Pancreas (tissue), 10 donors: ENCODE results near the gene TRRAP. TPM values are rescaled to one million over a fixed set of nuclear protein-coding genes. Genes with fewer than 3 reads are reported as not detected.
A peak's percentile ranks its signal among the peaks of the same experiment; 100 is the strongest.

ENCODE experiments used
- ATAC-seq, 4 donors: fragments of 200-7000 bp; cut with Tn5 transposase; one replicate each; pipeline versions ENCODE4 v1.8.0 to v1.9.1; 2020; ENCODE audit warnings: mild to moderate bottlenecking in 4 of 4, moderate library complexity in 4 of 4
- DNase-seq, 6 donors: peaks; one replicate each; pipeline ENCODE4 v3.0.0-alpha.2; 2020
- FAIRE-seq: peaks from 2 replicates; lab custom pipeline; 2012; peaks lifted over from hg19 to GRCh38; lab: Jason Lieb, UNC
- H3K27ac ChIP-seq, 4 donors: fragments of 200-600 bp; sonication (generic); 1 replicate in 3 of 4; 2 replicates in 1 of 4; pipeline versions ENCODE4 v1.5.0 to v1.8.0; 2020
- H3K27me3 ChIP-seq, 4 donors: fragments of 200-600 bp; one replicate each; pipeline ENCODE4 v1.8.0; 2021
- H3K36me3 ChIP-seq, 3 donors: fragments of 200-600 bp; sonication (generic) in 1 of 3; one replicate each; pipeline versions ENCODE4 v1.5.0 to v1.8.0; 2020 to 2021
- H3K4me1 ChIP-seq, 3 donors: fragments of 200-600 bp; one replicate each; pipeline ENCODE4 v1.8.0; 2021
- H3K4me3 ChIP-seq, 4 donors: fragments of 200-600 bp; sonication (generic) in 2 of 4; one replicate each; pipeline versions ENCODE4 v1.5.0 to v1.8.0; 2020 to 2021
- H3K9me3 ChIP-seq, 4 donors: fragments of 200-600 bp; one replicate each; pipeline ENCODE4 v1.8.0; 2021
- WGBS, 2 donors: extraction: QIAGEN DNeasy Blood & Tissue Kit; methylation state at CpG; one replicate each; pipeline ENCODE4 v1.1.7; 2013; 5-methylcytosine and 5-hydroxymethylcytosine counted together
- intact Hi-C, 3 donors: fragments of 100-400 bp; cut with DNase I; formaldehyde crosslinking; loops; one replicate each; pipeline versions ENCODE4 v1.11.1 to v1.14.2; 2022
- polyA plus RNA-seq, 2 donors: library from polyadenylated mRNA; stranded (reverse); fragments of 200-250 nt; gene quantifications; one replicate each; pipeline ENCODE4 v1.2.3, GENCODE V29; 2013
- total RNA-seq, 6 donors: library from RNA; stranded (reverse); fragmentation: NEBNext Ultra II Directional in 4 of 6; extraction: Animal tissue kit (Norgen Biotek cat#: 25700) in 4 of 6; gene quantifications; one replicate each; pipeline versions ENCODE4 v1.2.1 to v1.2.4, GENCODE V29; 2021 to 2023
- TF ChIP-seq, protein P1 (sequence below), 4 donors: fragments of 200-600 bp; sonication (generic) in 3 of 4; IDR thresholded peaks; one replicate each; pipeline versions ENCODE4 v1.5.0 to v1.8.0; 2021; ENCODE audit warnings: antibody characterized with exemption in 4 of 4
- donor health status: healthy with polysubstance abuse.
- donor health status: DM: no; HTN: no; CAD: no; lungs with moderate emphysema.
- donor health status: DM: no; HTN: no; CAD: no.
- donor health status: control.
- donor health status: control.
- donor health status: Bipolar disorder and iron deficiency.
- donor health status: DM: yes; HTN: yes; CAD: no.
- donor health status: DM: no; HTN: no; CAD: no.
- donor health status: DM: no; HTN: no; CAD: no.
- donor health status: DM: yes; HTN: yes; CAD: no.

The TRRAP gene
- total and polyA plus RNA-seq, 8 donors = 10.2 to 25.1 (median 15.6) TPM

DNA sequence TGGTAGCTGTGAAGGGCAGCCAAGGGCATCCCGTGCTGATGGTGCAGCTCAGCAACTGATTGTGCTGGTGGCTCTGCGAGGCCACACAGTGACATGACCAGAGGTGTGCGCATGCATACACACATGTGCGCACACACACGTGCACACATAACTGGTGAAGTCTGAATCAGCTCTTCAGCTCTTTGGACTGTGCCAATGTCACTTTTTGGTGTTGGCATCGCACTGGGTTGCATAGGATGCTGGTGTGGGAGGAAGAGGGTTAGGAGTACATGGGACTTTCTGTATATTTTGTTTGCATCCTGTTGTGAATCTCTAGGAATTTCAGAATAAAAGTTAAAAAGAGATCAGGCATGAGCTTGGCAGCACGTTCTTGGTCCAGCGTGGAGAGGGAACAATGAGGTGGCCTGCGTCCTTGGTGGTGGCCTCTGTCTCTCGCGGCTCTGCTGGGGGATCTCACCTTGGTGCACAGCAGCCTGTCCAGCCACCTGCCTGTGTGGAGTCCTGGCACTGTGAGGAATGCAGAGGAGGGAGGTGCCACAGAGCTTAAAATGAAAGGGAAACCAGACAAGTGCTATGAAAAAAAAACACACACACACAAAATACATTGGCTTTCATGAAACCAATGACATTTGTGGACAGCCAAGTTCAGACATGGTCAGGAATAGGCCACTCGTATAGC is 124.0 kb downstream of the TRRAP start:
- Histone ChIP-seq H3K4me1 (no peaks in the 10 kb centered on the region), H3K4me3 (no peak overlapping the region), H3K27me3 (no peaks in the 10 kb centered on the region), H3K27ac (no peak overlapping the region), H3K9me3 (no peaks in the 10 kb centered on the region), H3K36me3 (peaks cover 0 to 53% (median 4%) of the 10 kb centered on the region in 3 donors)
- peak in 3 of 4 donors; percentile 24 to 51 (median 36) for ATAC-seq
- TF ChIP-seq, protein P1, sequence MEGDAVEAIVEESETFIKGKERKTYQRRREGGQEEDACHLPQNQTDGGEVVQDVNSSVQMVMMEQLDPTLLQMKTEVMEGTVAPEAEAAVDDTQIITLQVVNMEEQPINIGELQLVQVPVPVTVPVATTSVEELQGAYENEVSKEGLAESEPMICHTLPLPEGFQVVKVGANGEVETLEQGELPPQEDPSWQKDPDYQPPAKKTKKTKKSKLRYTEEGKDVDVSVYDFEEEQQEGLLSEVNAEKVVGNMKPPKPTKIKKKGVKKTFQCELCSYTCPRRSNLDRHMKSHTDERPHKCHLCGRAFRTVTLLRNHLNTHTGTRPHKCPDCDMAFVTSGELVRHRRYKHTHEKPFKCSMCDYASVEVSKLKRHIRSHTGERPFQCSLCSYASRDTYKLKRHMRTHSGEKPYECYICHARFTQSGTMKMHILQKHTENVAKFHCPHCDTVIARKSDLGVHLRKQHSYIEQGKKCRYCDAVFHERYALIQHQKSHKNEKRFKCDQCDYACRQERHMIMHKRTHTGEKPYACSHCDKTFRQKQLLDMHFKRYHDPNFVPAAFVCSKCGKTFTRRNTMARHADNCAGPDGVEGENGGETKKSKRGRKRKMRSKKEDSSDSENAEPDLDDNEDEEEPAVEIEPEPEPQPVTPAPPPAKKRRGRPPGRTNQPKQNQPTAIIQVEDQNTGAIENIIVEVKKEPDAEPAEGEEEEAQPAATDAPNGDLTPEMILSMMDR (IDR thresholded peaks at IDR 0.05) = no peak
- WGBS, 2 donors = 76 to 83% methylated on average over 12 of the region's 12 CpGs
- peak in 1 of 6 donors; percentile 35 for DNase-seq
- no peak for FAIRE-seq
- intact Hi-C loops = no loop called here

GRCh38 chr7:99002827-99003212 is 124.5 kb downstream of the TRRAP start:
- no peak for FAIRE-seq

GRCh38 chr7:99003419-99003818 is 125.1 kb downstream of the TRRAP start:
- DNase-seq (peak in 1 of 6 donors; percentile 24), ATAC-seq (no peak), FAIRE-seq (no peak)
- no peaks in the 10 kb centered on the region for H3K27me3 ChIP-seq
- intact Hi-C loops = no loop called here
- TF ChIP-seq, protein P1 (IDR thresholded peaks at IDR 0.05) = no peak
- H3K4me3 ChIP-seq = no peak overlapping the region
- H3K4me1 ChIP-seq = no peaks in the 10 kb centered on the region
- H3K27ac ChIP-seq = no peak overlapping the region
- H3K9me3 ChIP-seq = no peaks in the 10 kb centered on the region
- 90 to 93% methylated on average over 15 of the region's 15 CpGs for WGBS, 2 donors
- H3K36me3 ChIP-seq = peaks cover 0 to 61% (median 4%) of the 10 kb centered on the region in 3 donors

More at GRCh38 chr7:99002827-99003212, 124.5 kb downstream of the TRRAP start:
- Histone ChIP-seq H3K27ac (no peak overlapping the region), H3K4me3 (no peak overlapping the region), H3K36me3 (peaks cover 0 to 55% (median 4%) of the 10 kb centered on the region in 3 donors), H3K4me1 (no peaks in the 10 kb centered on the region), H3K27me3 (no peaks in the 10 kb centered on the region), H3K9me3 (no peaks in the 10 kb centered on the region)
- 88 to 90% methylated on average over 20 of the region's 20 CpGs for WGBS, 2 donors
- TF ChIP-seq, protein P1 (IDR thresholded peaks at IDR 0.05) = no peak
- intact Hi-C loops = no loop called here
- peak in 1 of 6 donors; percentile 39 for DNase-seq
- no peak for ATAC-seq

DNA sequence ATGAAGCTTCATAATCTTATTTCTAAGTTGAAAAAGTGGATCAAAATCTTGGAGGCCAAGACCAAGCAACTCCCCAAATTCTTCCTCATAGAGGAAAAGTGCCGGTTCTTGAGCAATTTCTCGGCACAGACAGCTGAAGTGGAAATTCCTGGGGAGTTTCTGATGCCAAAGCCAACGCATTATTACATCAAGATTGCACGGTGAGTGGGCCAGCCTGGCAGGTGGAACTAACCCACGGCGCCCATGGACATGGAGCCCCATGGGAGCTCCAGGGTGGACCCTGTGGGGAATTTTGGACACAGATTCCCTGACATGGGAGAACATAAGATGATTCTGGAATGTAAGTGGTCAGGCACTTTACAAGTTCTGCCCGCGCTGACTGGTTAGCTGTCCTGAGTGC is 125.9 kb downstream of the TRRAP start:
- DNase-seq (peak in 1 of 6 donors; percentile 31), FAIRE-seq (no peak), ATAC-seq (no peak)
- Histone ChIP-seq H3K27ac (no peak overlapping the region), H3K4me1 (no peaks in the 10 kb centered on the region), H3K4me3 (no peak overlapping the region), H3K9me3 (no peaks in the 10 kb centered on the region), H3K27me3 (no peaks in the 10 kb centered on the region), H3K36me3 (peaks cover 0 to 67% (median 5%) of the 10 kb centered on the region in 3 donors)
- 92 to 94% methylated on average over 8 of the region's 8 CpGs for WGBS, 2 donors
- intact Hi-C loops = no loop called here
- TF ChIP-seq, protein P1 (IDR thresholded peaks at IDR 0.05) = no peak
